Measurements from ENCODE around the gene CA10.

DNA sequence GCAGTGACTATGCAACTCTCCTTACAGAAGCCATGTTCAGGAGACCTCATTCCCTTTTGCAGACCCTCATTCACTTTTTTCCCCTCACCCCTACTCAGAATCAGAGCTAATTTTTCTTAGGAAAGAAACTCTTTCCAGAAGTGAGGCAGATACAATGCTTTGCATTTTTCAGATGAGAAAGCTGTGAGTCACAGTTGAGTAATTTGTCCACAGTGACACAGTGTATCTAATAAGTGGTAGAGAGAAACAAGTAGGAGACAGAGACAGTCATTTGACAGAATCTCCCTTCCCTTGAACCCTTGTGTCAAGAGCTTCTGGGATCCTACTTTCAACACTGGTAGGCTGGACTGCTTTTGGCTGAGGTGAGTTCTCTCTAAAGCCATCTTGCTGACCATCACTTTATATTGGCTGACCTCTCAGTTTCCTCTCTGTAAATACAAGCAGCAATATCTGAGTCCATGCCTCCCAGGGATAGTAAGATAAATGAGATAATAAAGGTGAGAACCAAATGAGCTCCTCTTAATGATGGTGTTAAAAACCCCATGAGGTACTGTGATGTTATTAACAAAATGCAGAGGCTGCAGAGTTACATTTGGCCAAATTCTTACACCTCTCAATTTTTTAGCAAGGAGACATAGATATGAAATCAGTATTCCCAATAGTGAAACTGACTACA is 130.8 kb downstream of the CA10 start:
- TF ChIP-seq CTCF (IDR thresholded peaks at IDR 0.05; ENCODE audit: insufficient read depth, low read length, poor library complexity, severe bottlenecking) = no peak
- no peak for TF ChIP-seq EZH2phosphoT487 (conservative IDR thresholded peaks at IDR 0.05; ENCODE audit: low read length)

Measured in SU-DHL-6 (cell line).